Stimulated activated memory B cell treated with anti-CD40 and anti-IgM and Interleukin-4, amounts not matched to agents 10 μg/mL and 1 μg/mL and 100 μg/mL, for 72 hours (primary cell): ENCODE data around the gene DDX56.
A peak's percentile ranks its signal among the peaks of the same experiment; 100 is the strongest.

Experiments
- ATAC-seq: fragments of 150-1000 bp; cut with Tn5 transposase; 2 replicates; pipeline ENCODE4 v1.10.0; 2021
- H3K27ac Mint-ChIP-seq: one replicate; pipeline ENCODE4 v1.8.0; 2022; ENCODE audit warnings: mild to moderate bottlenecking, mixed read lengths
- H3K27me3 Mint-ChIP-seq: one replicate; pipeline ENCODE4 v1.8.0; 2022; ENCODE audit warnings: mixed read lengths
- H3K36me3 Mint-ChIP-seq: one replicate; pipeline ENCODE4 v1.8.0; 2022; ENCODE audit warnings: mixed read lengths
- H3K4me1 Mint-ChIP-seq: one replicate; pipeline ENCODE4 v1.8.0; 2022; ENCODE audit warnings: mixed read lengths
- H3K4me3 Mint-ChIP-seq: one replicate; pipeline ENCODE4 v1.8.0; 2022; ENCODE audit warnings: mild to moderate bottlenecking, moderate library complexity, mixed read lengths
- H3K9me3 Mint-ChIP-seq: one replicate; pipeline ENCODE4 v1.8.0; 2022; ENCODE audit warnings: mixed read lengths

DDX56 gene, protein sequence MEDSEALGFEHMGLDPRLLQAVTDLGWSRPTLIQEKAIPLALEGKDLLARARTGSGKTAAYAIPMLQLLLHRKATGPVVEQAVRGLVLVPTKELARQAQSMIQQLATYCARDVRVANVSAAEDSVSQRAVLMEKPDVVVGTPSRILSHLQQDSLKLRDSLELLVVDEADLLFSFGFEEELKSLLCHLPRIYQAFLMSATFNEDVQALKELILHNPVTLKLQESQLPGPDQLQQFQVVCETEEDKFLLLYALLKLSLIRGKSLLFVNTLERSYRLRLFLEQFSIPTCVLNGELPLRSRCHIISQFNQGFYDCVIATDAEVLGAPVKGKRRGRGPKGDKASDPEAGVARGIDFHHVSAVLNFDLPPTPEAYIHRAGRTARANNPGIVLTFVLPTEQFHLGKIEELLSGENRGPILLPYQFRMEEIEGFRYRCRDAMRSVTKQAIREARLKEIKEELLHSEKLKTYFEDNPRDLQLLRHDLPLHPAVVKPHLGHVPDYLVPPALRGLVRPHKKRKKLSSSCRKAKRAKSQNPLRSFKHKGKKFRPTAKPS

DNA sequence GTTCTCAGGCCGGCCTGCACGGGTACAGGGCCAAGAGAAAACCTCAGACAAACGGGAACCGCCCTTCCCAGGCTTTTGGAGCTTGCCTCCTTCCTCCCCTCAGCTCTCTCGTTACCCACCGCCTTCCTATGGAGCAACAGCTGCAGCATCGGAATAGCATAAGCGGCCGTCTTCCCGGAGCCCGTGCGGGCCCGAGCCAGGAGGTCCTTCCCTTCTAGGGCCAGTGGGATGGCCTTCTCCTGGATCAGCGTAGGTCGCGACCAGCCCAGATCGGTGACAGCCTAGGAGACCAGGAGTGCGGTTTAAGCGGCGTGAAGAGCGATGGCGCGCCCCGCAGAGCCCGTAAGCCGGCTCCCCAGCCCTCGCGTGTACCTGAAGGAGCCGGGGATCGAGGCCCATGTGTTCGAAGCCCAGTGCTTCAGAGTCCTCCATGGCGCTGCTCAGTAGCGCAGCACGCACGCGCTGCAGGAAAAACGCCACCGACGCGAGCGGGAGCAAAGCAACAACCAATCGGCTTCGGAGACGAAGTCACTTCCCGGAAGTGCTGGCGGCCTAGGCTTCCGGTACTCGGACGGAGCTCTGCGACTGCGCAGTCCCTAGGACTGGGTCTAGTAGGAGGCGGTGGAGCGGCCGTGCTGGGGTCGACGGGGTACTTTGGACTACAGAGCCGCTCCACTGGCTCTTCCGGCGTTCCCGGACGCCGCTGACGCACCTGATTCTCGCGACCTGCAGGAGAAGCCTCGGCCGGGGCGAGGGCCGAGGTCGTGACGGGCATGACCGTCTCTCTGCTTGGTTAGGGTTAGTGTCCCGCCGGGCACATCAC lies at the start of gene DDX56:
Gene DDX56, minus strand, starts transcription at position 445 of the 823 bp plus-strand sequence. Its CDS starts 13 bp downstream, at position 432.
- Mint-ChIP-seq H3K9me3 (no peaks in the 10 kb centered on the region), H3K36me3 (peaks cover 61% of the 10 kb centered on the region), H3K27ac (peak within 1 kb of the TSS; percentile 92), H3K4me3 (peak within 1 kb of the TSS; percentile 92), H3K27me3 (no peaks in the 10 kb centered on the region), H3K4me1 (peaks cover 33% of the 10 kb centered on the region)
- ATAC-seq, result peak; percentile 99

DNA sequence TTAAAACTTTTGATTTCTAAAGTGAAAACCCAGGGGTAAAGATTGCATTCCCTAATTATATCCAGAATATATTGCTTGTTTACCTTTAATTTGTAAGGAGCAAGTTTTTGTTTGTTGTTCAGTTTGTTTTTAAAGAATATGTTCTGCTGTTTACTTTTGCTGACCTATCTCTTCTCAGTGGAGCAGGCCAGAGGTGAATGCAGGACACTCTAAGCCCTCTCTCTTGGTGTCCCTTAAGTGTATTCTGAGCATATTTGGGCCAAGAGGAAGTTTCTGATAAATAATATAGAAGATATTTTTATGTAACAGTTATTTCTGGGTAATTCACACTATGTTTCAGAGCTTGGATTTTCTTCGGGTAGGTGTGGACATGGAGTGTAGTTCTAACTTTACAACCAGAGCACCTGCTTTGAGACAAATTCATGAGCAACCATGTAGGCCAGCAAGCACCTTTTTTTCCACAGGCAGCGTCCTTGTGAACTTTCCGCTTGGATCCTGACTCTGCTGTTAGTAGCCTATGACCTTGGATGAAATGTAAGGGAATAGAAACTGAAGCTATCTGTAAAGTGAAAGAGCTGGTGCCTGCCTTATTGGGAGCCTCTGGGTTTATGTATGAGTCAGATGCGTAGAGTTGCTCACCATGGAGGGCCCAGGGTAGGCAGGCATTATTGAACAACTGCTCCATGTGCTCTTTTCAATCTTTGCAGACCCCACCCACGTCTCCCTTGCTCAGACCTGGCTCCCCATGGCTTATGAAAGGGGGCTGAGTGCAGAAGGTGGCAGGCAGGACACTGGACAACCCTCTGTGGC lies 48.8 kb upstream of the DDX56 start:
- H3K9me3 Mint-ChIP-seq, result no peaks in the 10 kb centered on the region
- H3K27me3 Mint-ChIP-seq, result no peaks in the 10 kb centered on the region
- H3K4me1 Mint-ChIP-seq, result peaks cover 68% of the 10 kb centered on the region
- ATAC-seq, result peak; percentile 83
- peaks cover 25% of the 10 kb centered on the region for H3K36me3 Mint-ChIP-seq
- peak overlapping the region; percentile 40 for H3K4me3 Mint-ChIP-seq
- peak overlapping the region; percentile 83 for H3K27ac Mint-ChIP-seq

DNA sequence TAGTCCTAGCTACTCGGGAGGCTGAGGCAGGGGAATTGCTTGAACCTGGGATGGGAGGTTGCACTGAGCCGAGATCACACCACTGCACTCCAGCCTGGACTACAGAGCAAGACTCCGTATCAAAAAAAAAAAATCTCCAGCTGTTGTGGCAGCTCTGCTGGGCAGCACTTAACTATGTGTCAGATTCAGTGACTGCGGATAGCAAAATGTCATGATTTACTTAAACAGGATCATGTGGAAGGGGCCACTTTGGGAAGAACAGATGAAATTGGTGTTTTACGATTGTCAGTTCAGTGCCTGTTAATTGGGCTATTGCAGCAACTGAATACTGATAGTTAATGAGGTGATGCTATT lies 48.0 kb upstream of the DDX56 start:
- H3K9me3 Mint-ChIP-seq, result no peaks in the 10 kb centered on the region
- H3K36me3 Mint-ChIP-seq, result peaks cover 25% of the 10 kb centered on the region
- H3K4me1 Mint-ChIP-seq, result peaks cover 76% of the 10 kb centered on the region
- H3K27ac Mint-ChIP-seq, result peak overlapping the region; percentile 83
- H3K27me3 Mint-ChIP-seq, result no peaks in the 10 kb centered on the region
- ATAC-seq, result no peak
- no peak overlapping the region for H3K4me3 Mint-ChIP-seq

DNA sequence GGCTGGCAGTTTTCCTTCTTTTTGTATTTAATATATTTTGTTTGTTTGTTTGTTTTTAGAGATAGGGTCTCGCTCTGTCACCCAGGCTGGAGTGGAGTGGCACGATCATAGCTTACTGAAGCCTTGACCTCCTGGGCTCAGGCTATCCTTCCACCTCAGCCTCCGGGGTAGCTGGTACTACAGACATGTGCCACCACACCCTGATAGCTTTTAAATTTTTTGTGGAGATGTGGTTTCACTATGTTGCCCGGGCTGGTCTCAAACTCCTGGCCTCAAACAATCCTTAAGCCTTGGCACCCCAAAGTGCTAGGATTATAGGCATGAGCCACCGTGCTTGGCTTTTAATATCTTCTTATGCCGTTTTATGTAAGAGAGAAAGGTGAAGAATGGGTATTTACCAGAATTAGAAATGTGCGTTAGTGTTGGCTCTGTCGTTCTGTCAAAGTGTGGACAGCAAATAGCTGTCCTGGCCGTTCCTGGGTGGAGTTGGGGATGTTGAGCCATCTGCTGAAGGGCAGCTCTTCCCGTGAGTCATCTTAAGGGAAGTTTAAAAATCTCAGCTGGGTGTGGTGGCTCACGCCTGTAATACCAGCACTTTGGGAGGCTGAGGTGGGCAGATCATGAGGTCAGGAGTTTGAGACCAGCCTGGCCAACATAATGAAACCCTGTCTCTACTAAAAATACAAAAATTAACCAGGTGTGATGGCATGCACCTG lies 47.5 kb upstream of the DDX56 start:
- no peaks in the 10 kb centered on the region for H3K9me3 Mint-ChIP-seq
- H3K4me3 Mint-ChIP-seq, result no peak overlapping the region
- ATAC-seq, result no peak
- H3K36me3 Mint-ChIP-seq, result peaks cover 25% of the 10 kb centered on the region
- H3K4me1 Mint-ChIP-seq, result peaks cover 77% of the 10 kb centered on the region
- H3K27ac Mint-ChIP-seq, result peak overlapping the region; percentile 83
- H3K27me3 Mint-ChIP-seq, result no peaks in the 10 kb centered on the region

DNA sequence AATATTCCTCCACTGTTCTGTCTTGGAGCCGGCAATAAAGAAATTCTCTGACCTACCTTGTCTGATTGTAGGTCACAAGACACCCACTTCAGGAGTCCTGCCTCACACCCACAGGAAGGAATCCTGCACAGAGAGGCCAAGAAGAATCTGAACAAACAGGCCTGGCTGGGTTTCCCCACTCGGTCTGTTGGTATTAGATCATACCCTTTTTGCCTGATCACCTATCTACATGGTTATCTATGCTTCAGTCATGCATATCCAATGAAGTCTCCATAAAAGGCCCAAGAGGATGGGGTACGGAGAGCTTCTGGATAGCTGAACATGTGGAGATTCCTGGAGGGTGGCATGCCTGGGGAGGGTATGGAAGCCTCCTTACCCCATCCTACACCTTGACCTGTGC lies 45.0 kb upstream of the DDX56 start:
- peak; percentile 72 for ATAC-seq
- Mint-ChIP-seq H3K4me1 (peaks cover 88% of the 10 kb centered on the region), H3K9me3 (no peaks in the 10 kb centered on the region), H3K4me3 (peak overlapping the region; percentile 34), H3K27me3 (no peaks in the 10 kb centered on the region), H3K27ac (peak overlapping the region; percentile 89), H3K36me3 (peaks cover 29% of the 10 kb centered on the region)

DNA sequence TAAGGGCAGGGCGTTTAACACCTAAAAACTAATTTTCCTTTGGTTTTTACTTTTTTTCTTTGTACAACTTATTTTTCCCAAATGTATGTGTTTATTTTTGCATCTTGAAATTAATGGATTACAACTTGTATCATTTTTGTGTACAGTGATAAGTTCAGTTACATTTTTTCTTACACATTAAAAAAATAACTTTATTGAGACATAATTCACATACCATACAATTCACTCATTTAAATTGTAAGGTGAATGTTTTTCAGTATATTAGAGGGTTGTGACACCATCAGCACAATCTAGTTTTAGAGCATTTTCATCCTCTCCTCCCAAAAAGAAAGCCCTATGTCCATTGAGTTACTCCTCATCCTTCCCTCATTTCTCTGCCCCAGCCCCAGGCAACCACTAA lies 44.3 kb upstream of the DDX56 start:
- H3K27me3 Mint-ChIP-seq, result no peaks in the 10 kb centered on the region
- H3K4me1 Mint-ChIP-seq, result peaks cover 84% of the 10 kb centered on the region
- no peaks in the 10 kb centered on the region for H3K9me3 Mint-ChIP-seq
- H3K4me3 Mint-ChIP-seq, result peak overlapping the region; percentile 15
- ATAC-seq, result no peak
- H3K27ac Mint-ChIP-seq, result peak overlapping the region; percentile 89
- H3K36me3 Mint-ChIP-seq, result peaks cover 29% of the 10 kb centered on the region

DNA sequence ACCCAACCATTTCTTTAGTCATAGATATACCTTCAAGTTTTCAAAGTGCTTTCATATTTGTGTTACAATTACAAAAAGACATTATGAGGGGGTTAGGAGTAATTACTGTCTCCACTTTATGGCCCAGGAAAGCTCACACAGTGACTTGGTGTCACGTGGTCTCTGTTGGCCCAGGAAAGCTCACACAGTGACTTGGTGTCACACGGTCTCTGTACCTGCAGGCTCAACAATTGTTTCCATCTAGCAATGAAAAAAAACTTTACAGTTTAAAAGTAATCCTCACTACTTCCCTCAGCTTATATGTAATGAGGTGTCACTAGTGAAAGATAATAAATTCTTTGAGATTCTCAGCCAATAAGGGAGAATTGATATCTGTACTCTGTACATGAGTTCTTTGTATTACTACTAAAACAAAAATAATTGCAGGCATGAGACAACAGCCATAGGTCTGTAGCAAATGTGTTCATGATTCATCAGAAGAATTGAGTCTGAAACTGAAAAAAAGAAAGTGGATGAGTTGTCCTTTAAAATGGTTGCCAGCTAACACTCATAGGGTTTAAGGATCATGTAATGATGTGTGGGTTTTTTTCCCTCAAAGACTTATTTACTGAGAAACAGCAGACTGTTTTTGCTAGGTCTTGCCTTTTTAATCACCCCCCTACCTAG lies 43.6 kb upstream of the DDX56 start:
- peak overlapping the region; percentile 89 for H3K27ac Mint-ChIP-seq
- peaks cover 29% of the 10 kb centered on the region for H3K36me3 Mint-ChIP-seq
- ATAC-seq, result peak; percentile 47
- no peaks in the 10 kb centered on the region for H3K27me3 Mint-ChIP-seq
- peak overlapping the region; percentile 5 for H3K4me3 Mint-ChIP-seq
- H3K9me3 Mint-ChIP-seq, result no peaks in the 10 kb centered on the region
- peaks cover 84% of the 10 kb centered on the region for H3K4me1 Mint-ChIP-seq

DNA sequence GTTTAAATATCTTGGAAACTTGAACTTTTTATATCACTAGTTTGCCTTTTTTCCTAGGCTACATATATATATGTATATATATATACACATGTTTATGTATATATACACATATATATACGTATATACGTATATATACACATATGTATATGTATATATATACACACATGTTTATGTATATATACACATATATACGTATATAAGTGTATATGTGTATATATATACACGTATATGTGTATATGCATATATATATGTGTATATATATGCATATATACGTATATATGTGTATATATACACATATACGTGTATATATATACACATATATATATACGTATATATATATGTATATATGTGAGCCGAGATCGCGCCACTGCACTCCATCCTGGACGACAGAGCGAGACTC lies 42.8 kb upstream of the DDX56 start:
- Mint-ChIP-seq H3K36me3 (peaks cover 28% of the 10 kb centered on the region), H3K27ac (no peak overlapping the region), H3K27me3 (no peaks in the 10 kb centered on the region), H3K4me3 (no peak overlapping the region), H3K4me1 (peaks cover 84% of the 10 kb centered on the region), H3K9me3 (no peaks in the 10 kb centered on the region)
- ATAC-seq, result no peak

DNA sequence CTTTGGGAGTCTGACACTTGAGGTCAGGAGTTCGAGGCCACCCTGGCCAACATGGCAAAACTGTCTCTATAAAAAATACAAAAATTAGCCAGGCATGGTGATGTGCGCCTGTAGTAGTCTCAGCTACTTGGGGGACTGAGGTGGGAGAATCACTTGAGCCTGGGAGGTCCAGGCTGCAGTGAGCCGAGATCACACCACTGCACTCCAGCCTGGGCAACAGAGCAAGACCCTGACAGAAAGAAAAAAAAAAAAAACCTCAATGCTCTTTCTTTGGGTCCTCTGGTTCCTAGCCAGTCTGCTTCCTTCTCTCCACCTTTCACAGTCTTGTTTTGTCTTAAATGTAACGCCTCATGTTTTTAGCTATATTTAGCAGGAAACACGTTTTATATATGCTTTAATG lies 42.1 kb upstream of the DDX56 start:
- H3K4me1 Mint-ChIP-seq, result peaks cover 77% of the 10 kb centered on the region
- H3K4me3 Mint-ChIP-seq, result no peak overlapping the region
- H3K9me3 Mint-ChIP-seq, result no peaks in the 10 kb centered on the region
- ATAC-seq, result no peak
- peak overlapping the region; percentile 73 for H3K27ac Mint-ChIP-seq
- H3K27me3 Mint-ChIP-seq, result no peaks in the 10 kb centered on the region
- H3K36me3 Mint-ChIP-seq, result peaks cover 22% of the 10 kb centered on the region

DNA sequence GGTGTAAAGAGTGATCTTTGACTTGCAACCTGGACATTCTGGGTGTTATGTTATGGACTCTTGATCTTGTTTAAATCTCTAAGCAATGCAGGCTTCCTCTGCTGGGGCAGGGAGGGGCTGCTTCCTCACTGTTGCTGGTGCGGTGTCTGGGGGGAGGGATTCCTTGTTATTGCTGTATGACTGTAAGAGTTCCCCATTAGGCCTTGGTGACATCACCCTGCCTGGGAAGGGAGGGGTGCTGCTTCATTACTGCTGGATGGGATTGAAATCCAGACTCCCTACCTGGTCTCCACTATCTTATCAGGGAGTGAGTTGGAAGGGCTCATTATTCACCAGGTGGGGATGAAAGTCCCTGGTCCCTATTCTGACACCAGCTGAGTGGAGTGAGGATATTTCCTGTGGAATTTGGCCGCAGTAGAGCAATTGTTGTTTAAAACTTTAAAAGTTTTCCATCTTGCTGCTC lies 41.5 kb upstream of the DDX56 start:
- H3K27ac Mint-ChIP-seq, result peak overlapping the region; percentile 73
- peak; percentile 79 for ATAC-seq
- H3K4me3 Mint-ChIP-seq, result peak overlapping the region; percentile 39
- no peaks in the 10 kb centered on the region for H3K27me3 Mint-ChIP-seq
- peaks cover 82% of the 10 kb centered on the region for H3K4me1 Mint-ChIP-seq
- no peaks in the 10 kb centered on the region for H3K9me3 Mint-ChIP-seq
- H3K36me3 Mint-ChIP-seq, result peaks cover 25% of the 10 kb centered on the region

DNA sequence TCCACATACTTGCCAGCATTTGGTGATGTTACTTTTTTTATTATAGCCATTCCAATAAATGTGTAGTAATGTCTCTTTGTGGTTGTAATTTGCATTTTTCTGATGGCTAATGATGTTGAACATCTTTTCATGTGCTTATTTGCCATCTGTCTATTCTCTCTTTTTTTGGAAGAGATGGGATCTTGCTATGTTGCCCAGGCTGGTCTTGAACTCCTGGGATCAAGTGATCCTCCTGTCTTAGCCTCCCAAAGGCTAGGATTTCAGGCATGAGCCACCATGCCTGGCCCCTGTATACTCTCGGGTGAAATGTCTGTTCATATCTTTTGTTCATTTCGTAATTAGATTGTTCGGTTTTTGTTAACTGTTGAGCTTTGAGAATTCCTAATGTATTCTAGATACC lies 36.1 kb upstream of the DDX56 start:
- Mint-ChIP-seq H3K9me3 (no peaks in the 10 kb centered on the region), H3K4me3 (no peak overlapping the region), H3K36me3 (peaks cover 13% of the 10 kb centered on the region), H3K27me3 (no peaks in the 10 kb centered on the region), H3K27ac (no peak overlapping the region), H3K4me1 (peaks cover 65% of the 10 kb centered on the region)
- ATAC-seq, result no peak

DNA sequence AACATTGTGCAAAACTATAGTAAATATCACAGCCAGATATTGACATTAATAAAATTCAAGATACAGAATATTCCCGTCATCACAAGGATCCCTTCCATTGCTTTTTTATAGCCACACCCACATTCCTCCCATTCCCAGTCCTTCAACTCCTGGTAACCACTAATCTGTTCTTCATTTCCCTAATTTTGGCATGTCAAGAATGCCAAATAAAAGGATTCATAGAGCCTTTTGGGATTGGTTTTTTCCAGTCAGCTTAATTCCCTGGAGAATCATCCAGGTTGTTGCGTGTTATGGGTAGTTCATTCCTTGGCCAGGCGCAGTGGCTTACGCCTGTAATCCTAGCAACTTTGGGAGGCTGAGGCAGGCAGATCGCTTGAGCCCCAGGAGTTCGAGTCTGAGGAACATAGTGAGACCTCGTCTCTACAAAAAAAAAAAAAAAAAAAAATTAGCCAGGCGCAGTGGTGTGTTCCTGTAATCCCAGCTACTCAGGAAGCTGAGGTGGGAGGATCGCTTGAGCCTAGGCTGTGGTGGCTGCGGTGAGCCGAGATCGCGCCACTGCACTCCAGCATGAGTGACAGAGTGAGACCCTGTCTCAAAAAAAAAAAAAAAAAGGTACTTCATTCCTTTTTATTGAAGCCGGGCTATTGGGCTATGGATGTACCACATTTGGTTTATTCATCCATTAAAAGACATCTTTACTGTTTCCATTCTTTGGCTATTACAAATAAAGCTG lies 35.4 kb upstream of the DDX56 start:
- Mint-ChIP-seq H3K4me1 (peaks cover 58% of the 10 kb centered on the region), H3K27me3 (no peaks in the 10 kb centered on the region), H3K9me3 (no peaks in the 10 kb centered on the region), H3K27ac (no peak overlapping the region), H3K36me3 (peaks cover 7% of the 10 kb centered on the region), H3K4me3 (no peak overlapping the region)
- no peak for ATAC-seq
